Measurements from ENCODE around the gene ANO7. TPM values are rescaled to one million over a fixed set of nuclear protein-coding genes. Genes with fewer than 3 reads are reported as not detected.

The ANO7 gene
- total RNA-seq, 1 experiment from 2014 or later, result 5.2 TPM

DNA sequence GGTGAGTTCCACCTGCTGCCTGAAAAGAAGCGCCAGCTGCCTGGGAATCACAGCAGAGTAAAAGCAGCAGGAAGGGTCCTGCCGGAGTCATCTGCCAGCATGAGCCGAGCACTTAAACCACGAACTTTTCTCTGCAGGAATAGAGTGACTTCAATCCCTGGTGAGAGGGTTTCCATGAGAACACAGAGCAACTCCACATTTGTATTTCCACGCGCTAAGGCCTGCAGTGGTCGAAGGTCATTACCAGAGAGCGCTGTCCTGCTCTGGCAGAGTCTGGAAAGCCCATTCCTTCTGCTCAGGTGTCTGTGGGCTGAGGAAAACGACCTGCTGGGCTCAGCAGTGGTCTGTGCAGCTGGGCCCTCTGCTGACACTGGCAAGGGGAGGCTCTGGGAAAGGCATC is 45.9 kb upstream of the ANO7 start:
- H2BK5ac ChIP-seq (ENCODE audit: insufficient read length, low read length), result no peak overlapping the region
- Mint-ChIP-seq H3K36me3 (ENCODE audit: insufficient read depth in 1 of 3, low read depth in 3 of 3) (peaks cover 10 to 50% (median 47%) of the 10 kb centered on the region in 3 experiments; a peak in 6 of 7 replicates), H3K27ac (no peak overlapping the region), H3K4me3 (no peak overlapping the region), H3K4me1 (0 out of 4 replicates have a peak, but pooled peaks cover 0 to under 1% of the 10 kb centered on the region in 2 experiments), H3K9me3 (no peaks in the 10 kb centered on the region), H3K27me3 (ENCODE audit: low read depth) (no peaks in the 10 kb centered on the region)
- TF ChIP-seq, protein P1, sequence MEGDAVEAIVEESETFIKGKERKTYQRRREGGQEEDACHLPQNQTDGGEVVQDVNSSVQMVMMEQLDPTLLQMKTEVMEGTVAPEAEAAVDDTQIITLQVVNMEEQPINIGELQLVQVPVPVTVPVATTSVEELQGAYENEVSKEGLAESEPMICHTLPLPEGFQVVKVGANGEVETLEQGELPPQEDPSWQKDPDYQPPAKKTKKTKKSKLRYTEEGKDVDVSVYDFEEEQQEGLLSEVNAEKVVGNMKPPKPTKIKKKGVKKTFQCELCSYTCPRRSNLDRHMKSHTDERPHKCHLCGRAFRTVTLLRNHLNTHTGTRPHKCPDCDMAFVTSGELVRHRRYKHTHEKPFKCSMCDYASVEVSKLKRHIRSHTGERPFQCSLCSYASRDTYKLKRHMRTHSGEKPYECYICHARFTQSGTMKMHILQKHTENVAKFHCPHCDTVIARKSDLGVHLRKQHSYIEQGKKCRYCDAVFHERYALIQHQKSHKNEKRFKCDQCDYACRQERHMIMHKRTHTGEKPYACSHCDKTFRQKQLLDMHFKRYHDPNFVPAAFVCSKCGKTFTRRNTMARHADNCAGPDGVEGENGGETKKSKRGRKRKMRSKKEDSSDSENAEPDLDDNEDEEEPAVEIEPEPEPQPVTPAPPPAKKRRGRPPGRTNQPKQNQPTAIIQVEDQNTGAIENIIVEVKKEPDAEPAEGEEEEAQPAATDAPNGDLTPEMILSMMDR (conservative IDR thresholded peaks at IDR 0.05), result no peak
- no peak overlapping the region for H3T11ph ChIP-seq (ENCODE audit: low read length)
- H3K23ac ChIP-seq (ENCODE audit: insufficient read length, low read depth, low read length), result no peak overlapping the region
- no peak overlapping the region for H2AFZ ChIP-seq (ENCODE audit: low read length)
- DNase-seq, result no peak
- no peaks in the 10 kb centered on the region for H3K27me3 ChIP-seq (ENCODE audit: insufficient read depth, low read length)
- H2BK120ac ChIP-seq (ENCODE audit: low read depth, low read length, poor library complexity, severe bottlenecking), result no peak overlapping the region
- H2AK5ac ChIP-seq (ENCODE audit: insufficient read length, low read length), result no peak overlapping the region
- WGBS (ENCODE audit: extremely low coverage, insufficient read length, low lambda C conversion rate), result no CpG with 5 or more reads among the region's 9 CpGs
- H3K79me1 ChIP-seq (ENCODE audit: insufficient read depth, low read depth, low read length, poor library complexity, severe bottlenecking), result no peaks in the 10 kb centered on the region
- no peaks in the 10 kb centered on the region for H3K23me2 ChIP-seq (ENCODE audit: insufficient read length, low read depth, low read length, poor library complexity, severe bottlenecking)
- no peak overlapping the region for H3K27ac ChIP-seq (ENCODE audit: insufficient read length, low read depth, low read length)
- no peaks in the 10 kb centered on the region for H3K4me1 ChIP-seq (ENCODE audit: insufficient read depth, low read length)
- no peak overlapping the region for H2BK12ac ChIP-seq (ENCODE audit: insufficient read length, low read depth, low read length)
- H4K91ac ChIP-seq (ENCODE audit: insufficient read length, low read depth, low read length), result no peak overlapping the region
- no peaks in the 10 kb centered on the region for H3K9me3 ChIP-seq (ENCODE audit: control insufficient read depth, low read depth, low read length)
- no peak overlapping the region for H3K4me2 ChIP-seq (ENCODE audit: insufficient read depth, insufficient read length, low read length)
- no peaks in the 10 kb centered on the region for H4K20me1 ChIP-seq (ENCODE audit: control insufficient read depth, insufficient read depth, insufficient read length)
- no peak overlapping the region for H3K18ac ChIP-seq (ENCODE audit: insufficient read length, low read depth, low read length)
- no peak overlapping the region for H4K5ac ChIP-seq (ENCODE audit: insufficient read length, low read depth, low read length)
- no peaks in the 10 kb centered on the region for H3K79me2 ChIP-seq (ENCODE audit: insufficient read depth, low read length)
- no peak overlapping the region for H2BK15ac ChIP-seq (ENCODE audit: low read depth, low read length)
- no peak overlapping the region for H3K14ac ChIP-seq (ENCODE audit: insufficient read depth, low read length)
- no peak overlapping the region for H3K56ac ChIP-seq (ENCODE audit: insufficient read length, low read depth, low read length)
- no peak overlapping the region for H4K8ac ChIP-seq (replicated peaks; ENCODE audit: insufficient read length, low read depth, low read length)
- H2BK20ac ChIP-seq (ENCODE audit: low read depth, low read length, poor library complexity, severe bottlenecking), result no peak overlapping the region
- no peak overlapping the region for H3K4ac ChIP-seq (ENCODE audit: low read depth, low read length)
- H3K9ac ChIP-seq (ENCODE audit: extremely low read depth, insufficient read length, low read length), result no peak overlapping the region
